Measurements from ENCODE around the gene ARMS2. TPM values are rescaled to one million over a fixed set of nuclear protein-coding genes. Genes with fewer than 3 reads are reported as not detected.

ARMS2 gene
- polyA plus RNA-seq, 1 donor from 2014 or later = not detected

DNA sequence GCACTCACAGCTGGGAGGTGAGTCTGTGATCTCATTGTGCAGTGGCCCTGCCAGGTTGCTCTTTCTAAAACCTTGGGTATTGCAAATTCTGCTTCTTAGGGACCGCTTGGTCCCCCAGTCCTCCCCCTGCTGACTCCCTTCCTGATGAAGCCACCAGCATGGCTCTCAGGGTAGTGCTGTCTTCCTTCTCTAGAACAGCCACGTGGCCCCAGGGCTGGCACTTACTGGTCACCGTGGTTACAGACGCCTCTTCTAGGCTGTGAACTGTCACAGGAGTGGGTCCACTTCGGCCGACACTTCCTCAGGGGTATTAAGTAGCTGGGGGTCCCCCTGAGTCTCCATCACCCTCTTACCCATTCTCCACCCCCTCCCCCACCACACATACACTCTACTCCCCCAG, 4.2 kb downstream of the ARMS2 start:
- no peaks in the 10 kb centered on the region for H3K9me2 ChIP-seq (ENCODE audit: insufficient read depth, low read length)
- TF ChIP-seq TAF1 (IDR thresholded peaks at IDR 0.05; ENCODE audit: low read depth) = no peak
- TF ChIP-seq, protein P1, sequence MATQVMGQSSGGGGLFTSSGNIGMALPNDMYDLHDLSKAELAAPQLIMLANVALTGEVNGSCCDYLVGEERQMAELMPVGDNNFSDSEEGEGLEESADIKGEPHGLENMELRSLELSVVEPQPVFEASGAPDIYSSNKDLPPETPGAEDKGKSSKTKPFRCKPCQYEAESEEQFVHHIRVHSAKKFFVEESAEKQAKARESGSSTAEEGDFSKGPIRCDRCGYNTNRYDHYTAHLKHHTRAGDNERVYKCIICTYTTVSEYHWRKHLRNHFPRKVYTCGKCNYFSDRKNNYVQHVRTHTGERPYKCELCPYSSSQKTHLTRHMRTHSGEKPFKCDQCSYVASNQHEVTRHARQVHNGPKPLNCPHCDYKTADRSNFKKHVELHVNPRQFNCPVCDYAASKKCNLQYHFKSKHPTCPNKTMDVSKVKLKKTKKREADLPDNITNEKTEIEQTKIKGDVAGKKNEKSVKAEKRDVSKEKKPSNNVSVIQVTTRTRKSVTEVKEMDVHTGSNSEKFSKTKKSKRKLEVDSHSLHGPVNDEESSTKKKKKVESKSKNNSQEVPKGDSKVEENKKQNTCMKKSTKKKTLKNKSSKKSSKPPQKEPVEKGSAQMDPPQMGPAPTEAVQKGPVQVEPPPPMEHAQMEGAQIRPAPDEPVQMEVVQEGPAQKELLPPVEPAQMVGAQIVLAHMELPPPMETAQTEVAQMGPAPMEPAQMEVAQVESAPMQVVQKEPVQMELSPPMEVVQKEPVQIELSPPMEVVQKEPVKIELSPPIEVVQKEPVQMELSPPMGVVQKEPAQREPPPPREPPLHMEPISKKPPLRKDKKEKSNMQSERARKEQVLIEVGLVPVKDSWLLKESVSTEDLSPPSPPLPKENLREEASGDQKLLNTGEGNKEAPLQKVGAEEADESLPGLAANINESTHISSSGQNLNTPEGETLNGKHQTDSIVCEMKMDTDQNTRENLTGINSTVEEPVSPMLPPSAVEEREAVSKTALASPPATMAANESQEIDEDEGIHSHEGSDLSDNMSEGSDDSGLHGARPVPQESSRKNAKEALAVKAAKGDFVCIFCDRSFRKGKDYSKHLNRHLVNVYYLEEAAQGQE (IDR thresholded peaks at IDR 0.05; ENCODE audit: borderline replicate concordance) = no peak
- TF ChIP-seq EZH2 (IDR thresholded peaks at IDR 0.05; ENCODE audit: borderline replicate concordance, insufficient read depth, low read length, poor library complexity, severe bottlenecking) = no peak
- no peak for TF ChIP-seq SMC3 (conservative IDR thresholded peaks at IDR 0.05; ENCODE audit: poor library complexity)
- H3K9ac ChIP-seq (ENCODE audit: low read length) = no peak overlapping the region
- H3K79me2 ChIP-seq (replicated peaks; ENCODE audit: insufficient read depth, low read length) = no peaks in the 10 kb centered on the region
- no peaks in the 10 kb centered on the region for H3F3A ChIP-seq (ENCODE audit: insufficient read depth, low read length, poor library complexity, severe bottlenecking)
- H3K36me3 ChIP-seq (ENCODE audit: insufficient read depth, low read length) = no peaks in the 10 kb centered on the region
- no peak overlapping the region for H3K4me3 ChIP-seq (ENCODE audit: low read length)
- no peaks in the 10 kb centered on the region for H4K20me1 ChIP-seq (ENCODE audit: insufficient read depth)
- H3K27me3 ChIP-seq (ENCODE audit: insufficient read depth, low read depth, low read length) = peaks cover 41% of the 10 kb centered on the region
- no peak overlapping the region for H3K27ac ChIP-seq (ENCODE audit: low read length)
- no peaks in the 10 kb centered on the region for H3K9me3 ChIP-seq (ENCODE audit: low read length)
- no peak overlapping the region for H3K4me2 ChIP-seq (ENCODE audit: low read length)
- no peak overlapping the region for H2AFZ ChIP-seq (ENCODE audit: low read depth, low read length)

DNA sequence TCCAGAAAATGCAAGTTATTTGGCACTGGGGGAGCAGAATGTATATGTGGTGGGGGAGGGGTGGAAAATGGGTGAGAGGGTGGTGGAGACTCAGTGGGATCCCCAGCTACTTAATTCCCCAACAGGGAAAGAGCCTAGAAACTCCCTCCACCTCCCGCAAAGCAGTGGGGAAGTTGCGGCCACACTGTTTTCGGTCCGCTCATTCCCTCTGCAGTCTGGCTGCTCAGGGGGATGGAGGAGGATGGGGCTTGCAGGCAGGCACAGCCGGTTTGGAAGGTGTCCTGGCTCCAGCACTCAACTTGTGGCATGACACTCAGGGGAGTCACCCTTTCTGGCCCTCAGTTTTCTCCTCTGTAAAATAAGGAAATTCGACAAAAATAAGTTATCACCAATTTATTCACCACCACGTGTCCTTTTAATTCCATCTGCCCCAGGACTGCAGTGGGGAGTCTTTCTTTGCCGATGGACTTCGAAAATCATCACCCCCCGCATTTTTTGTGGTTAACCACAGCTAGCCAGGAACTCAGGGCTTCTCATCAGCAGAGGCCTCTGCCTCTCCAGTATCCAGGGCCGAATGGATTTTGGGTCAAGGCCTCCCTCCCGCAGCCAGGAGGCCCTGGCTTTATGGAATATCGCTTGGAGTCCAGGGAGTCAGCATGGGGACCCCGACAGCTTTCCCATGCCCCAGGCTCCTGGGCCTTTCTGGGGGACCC, 5.3 kb downstream of the ARMS2 start:
- no peaks in the 10 kb centered on the region for H4K20me1 ChIP-seq (ENCODE audit: insufficient read depth)
- no peak overlapping the region for H3K9ac ChIP-seq (ENCODE audit: low read length)
- H3K9me2 ChIP-seq (ENCODE audit: insufficient read depth, low read length) = no peaks in the 10 kb centered on the region
- H2AFZ ChIP-seq (ENCODE audit: low read depth, low read length) = no peak overlapping the region
- H3K4me3 ChIP-seq (ENCODE audit: low read length) = no peak overlapping the region
- no peak overlapping the region for H3K4me2 ChIP-seq (ENCODE audit: low read length)
- H3K9me3 ChIP-seq (ENCODE audit: low read length) = no peaks in the 10 kb centered on the region
- H3K27me3 ChIP-seq (ENCODE audit: insufficient read depth, low read depth, low read length) = peaks cover 46% of the 10 kb centered on the region
- no peaks in the 10 kb centered on the region for H3F3A ChIP-seq (ENCODE audit: insufficient read depth, low read length, poor library complexity, severe bottlenecking)
- TF ChIP-seq EZH2 (IDR thresholded peaks at IDR 0.05; ENCODE audit: borderline replicate concordance, insufficient read depth, low read length, poor library complexity, severe bottlenecking) (no peak), SMC3 (conservative IDR thresholded peaks at IDR 0.05; ENCODE audit: poor library complexity) (no peak)
- no peak overlapping the region for H3K27ac ChIP-seq (ENCODE audit: low read length)
- no peaks in the 10 kb centered on the region for H3K36me3 ChIP-seq (ENCODE audit: insufficient read depth, low read length)
- H3K79me2 ChIP-seq (replicated peaks; ENCODE audit: insufficient read depth, low read length) = no peaks in the 10 kb centered on the region

DNA sequence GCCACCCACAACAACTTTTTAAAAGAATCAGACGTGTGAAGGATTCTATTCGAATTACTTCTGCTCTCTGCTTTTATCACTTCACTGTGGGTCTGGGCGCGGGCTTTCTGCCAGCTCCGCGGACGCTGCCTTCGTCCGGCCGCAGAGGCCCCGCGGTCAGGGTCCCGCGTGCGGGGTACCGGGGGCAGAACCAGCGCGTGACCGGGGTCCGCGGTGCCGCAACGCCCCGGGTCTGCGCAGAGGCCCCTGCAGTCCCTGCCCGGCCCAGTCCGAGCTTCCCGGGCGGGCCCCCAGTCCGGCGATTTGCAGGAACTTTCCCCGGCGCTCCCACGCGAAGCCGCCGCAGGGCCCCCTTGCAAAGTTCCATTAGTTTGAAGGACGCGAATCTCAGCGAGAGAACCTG, 6.4 kb downstream of the ARMS2 start:
- Histone ChIP-seq H2AFZ (ENCODE audit: low read depth, low read length) (no peak overlapping the region), H3K9me2 (ENCODE audit: insufficient read depth, low read length) (no peaks in the 10 kb centered on the region), H3K4me2 (ENCODE audit: low read length) (peak overlapping the region; percentile 30), H4K20me1 (ENCODE audit: insufficient read depth) (no peaks in the 10 kb centered on the region), H3K4me3 (ENCODE audit: low read length) (peak overlapping the region; percentile 65), H3K9ac (ENCODE audit: low read length) (no peak overlapping the region), H3K79me2 (replicated peaks; ENCODE audit: insufficient read depth, low read length) (no peaks in the 10 kb centered on the region), H3K27me3 (ENCODE audit: insufficient read depth, low read depth, low read length) (peaks cover 46% of the 10 kb centered on the region), H3K9me3 (ENCODE audit: low read length) (no peaks in the 10 kb centered on the region), H3K36me3 (ENCODE audit: insufficient read depth, low read length) (no peaks in the 10 kb centered on the region), H3K27ac (ENCODE audit: low read length) (no peak overlapping the region), H3F3A (ENCODE audit: insufficient read depth, low read length, poor library complexity, severe bottlenecking) (no peaks in the 10 kb centered on the region)
- TF ChIP-seq EP300 (conservative IDR thresholded peaks at IDR 0.05; ENCODE audit: poor library complexity, severe bottlenecking) = no peak
- no peak for TF ChIP-seq POLR2AphosphoS5 (IDR thresholded peaks at IDR 0.05)
- TF ChIP-seq, protein P1 (IDR thresholded peaks at IDR 0.05; ENCODE audit: borderline replicate concordance) = no peak
- TF ChIP-seq TAF1 (IDR thresholded peaks at IDR 0.05; ENCODE audit: low read depth) = no peak

Measured in neural cell (in vitro differentiated cells).